Measurements from ENCODE around the gene PTPRJ.

DNA sequence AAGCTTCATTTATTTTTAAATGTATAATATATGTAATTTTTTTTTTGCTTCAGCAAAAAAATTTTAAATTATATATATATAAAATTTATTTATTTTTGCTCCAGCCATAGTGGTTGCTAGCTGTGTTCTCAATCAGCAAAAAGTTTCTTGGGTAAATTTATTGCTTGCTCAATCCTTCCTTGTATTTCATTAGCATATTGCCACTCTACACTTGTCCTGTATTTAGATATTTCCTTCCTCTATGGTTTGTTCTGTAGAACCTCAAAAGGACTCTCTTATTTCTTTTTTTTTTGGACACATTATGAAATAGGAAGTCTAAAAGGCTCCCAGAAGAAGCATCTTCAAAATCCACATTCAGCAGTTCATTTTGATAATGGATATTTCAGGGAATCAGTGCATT, 2.3 kb downstream of the PTPRJ start:
- TF ChIP-seq, protein P1, sequence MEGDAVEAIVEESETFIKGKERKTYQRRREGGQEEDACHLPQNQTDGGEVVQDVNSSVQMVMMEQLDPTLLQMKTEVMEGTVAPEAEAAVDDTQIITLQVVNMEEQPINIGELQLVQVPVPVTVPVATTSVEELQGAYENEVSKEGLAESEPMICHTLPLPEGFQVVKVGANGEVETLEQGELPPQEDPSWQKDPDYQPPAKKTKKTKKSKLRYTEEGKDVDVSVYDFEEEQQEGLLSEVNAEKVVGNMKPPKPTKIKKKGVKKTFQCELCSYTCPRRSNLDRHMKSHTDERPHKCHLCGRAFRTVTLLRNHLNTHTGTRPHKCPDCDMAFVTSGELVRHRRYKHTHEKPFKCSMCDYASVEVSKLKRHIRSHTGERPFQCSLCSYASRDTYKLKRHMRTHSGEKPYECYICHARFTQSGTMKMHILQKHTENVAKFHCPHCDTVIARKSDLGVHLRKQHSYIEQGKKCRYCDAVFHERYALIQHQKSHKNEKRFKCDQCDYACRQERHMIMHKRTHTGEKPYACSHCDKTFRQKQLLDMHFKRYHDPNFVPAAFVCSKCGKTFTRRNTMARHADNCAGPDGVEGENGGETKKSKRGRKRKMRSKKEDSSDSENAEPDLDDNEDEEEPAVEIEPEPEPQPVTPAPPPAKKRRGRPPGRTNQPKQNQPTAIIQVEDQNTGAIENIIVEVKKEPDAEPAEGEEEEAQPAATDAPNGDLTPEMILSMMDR (IDR thresholded peaks at IDR 0.05) = no peak
- no peak for TF ChIP-seq POLR2A (IDR thresholded peaks at IDR 0.05)

Data from vagina (tissue), 2 donors.